ENCODE data around the gene SLF2.
A peak's percentile ranks its signal among the peaks of the same experiment; 100 is the strongest.
"Not testable (repeated sequence)": the region's sequence is repeated elsewhere in the genome, so short reads cannot be mapped to it uniquely, and the experiment has no call there.

The SLF2 gene

GRCh38 chr10:100878291-100878910 lies 34.4 kb upstream of the SLF2 start:
- DNase-seq, result peak; percentile 78

GRCh38 chr10:100879741-100880360 lies 32.9 kb upstream of the SLF2 start:
- no peak for DNase-seq

- DNase-seq, result no peak
These were observed 31.1 kb upstream of the SLF2 start for GRCh38 chr10:100881556-100882213.

- DNase-seq, result no peak
These were observed 30.5 kb upstream of the SLF2 start for GRCh38 chr10:100882252-100882651.

- no peak for DNase-seq
These were observed 30.0 kb upstream of the SLF2 start for GRCh38 chr10:100882671-100883311.

GRCh38 chr10:100883312-100883821 lies 29.4 kb upstream of the SLF2 start:
- no peak for DNase-seq

- DNase-seq, result not testable (repeated sequence)
These were observed 27.2 kb upstream of the SLF2 start for GRCh38 chr10:100885611-100886010.

GRCh38 chr10:100886091-100886490 lies 26.7 kb upstream of the SLF2 start:
- no peak for DNase-seq

GRCh38 chr10:100886521-100886920 lies 26.2 kb upstream of the SLF2 start:
- no peak for DNase-seq

GRCh38 chr10:100886963-100887362 lies 25.8 kb upstream of the SLF2 start:
- DNase-seq, result no peak

GRCh38 chr10:100887761-100888296 lies 24.9 kb upstream of the SLF2 start:
- no peak for DNase-seq

GRCh38 chr10:100888957-100889356 lies 23.8 kb upstream of the SLF2 start:
- DNase-seq, result no peak

- DNase-seq, result no peak
These were observed 23.2 kb upstream of the SLF2 start for GRCh38 chr10:100889546-100889945.

- no peak for DNase-seq
These were observed 22.6 kb upstream of the SLF2 start for GRCh38 chr10:100890141-100890672.

GRCh38 chr10:100890673-100891317 lies 22.0 kb upstream of the SLF2 start:
- DNase-seq, result no peak

- no peak for DNase-seq
These were observed 18.7 kb upstream of the SLF2 start for GRCh38 chr10:100894033-100894432.

- DNase-seq, result no peak
These were observed 18.0 kb upstream of the SLF2 start for GRCh38 chr10:100894589-100895294.

- no peak for DNase-seq
These were observed 17.4 kb upstream of the SLF2 start for GRCh38 chr10:100895346-100895745.

GRCh38 chr10:100895896-100896295 lies 16.9 kb upstream of the SLF2 start:
- DNase-seq, result no peak

GRCh38 chr10:100896876-100897461 lies 15.8 kb upstream of the SLF2 start:
- DNase-seq, result no peak

- DNase-seq, result no peak
These were observed 14.8 kb upstream of the SLF2 start for GRCh38 chr10:100897976-100898375.

GRCh38 chr10:100899171-100899570 lies 13.6 kb upstream of the SLF2 start:
- no peak for DNase-seq

Data from NCI-H1694 treated with DMSO at 0.1 percent for 48 hours (cell line).